Loucy (cell line): ENCODE measurements around the gene RSU1.

Source experiments
- EZH2phosphoT487 ChIP-seq: fragments of 200-600 bp; IDR thresholded peaks from 2 replicates; pipeline ENCODE4 v1.6.1; 2018; ENCODE audit warnings: antibody characterized with exemption, mild to moderate bottlenecking, moderate library complexity, borderline replicate concordance
- TF ChIP-seq, protein P1 (sequence below): fragments of 200-600 bp; sonication (generic); conservative IDR thresholded peaks from 2 replicates; pipeline ENCODE4 v1.5.1; 2014; ENCODE audit warnings: mild to moderate bottlenecking, antibody characterized with exemption, low read length

GRCh38 chr10:16794005-16794404, 23.2 kb downstream of the RSU1 start:
- TF ChIP-seq, protein P1, sequence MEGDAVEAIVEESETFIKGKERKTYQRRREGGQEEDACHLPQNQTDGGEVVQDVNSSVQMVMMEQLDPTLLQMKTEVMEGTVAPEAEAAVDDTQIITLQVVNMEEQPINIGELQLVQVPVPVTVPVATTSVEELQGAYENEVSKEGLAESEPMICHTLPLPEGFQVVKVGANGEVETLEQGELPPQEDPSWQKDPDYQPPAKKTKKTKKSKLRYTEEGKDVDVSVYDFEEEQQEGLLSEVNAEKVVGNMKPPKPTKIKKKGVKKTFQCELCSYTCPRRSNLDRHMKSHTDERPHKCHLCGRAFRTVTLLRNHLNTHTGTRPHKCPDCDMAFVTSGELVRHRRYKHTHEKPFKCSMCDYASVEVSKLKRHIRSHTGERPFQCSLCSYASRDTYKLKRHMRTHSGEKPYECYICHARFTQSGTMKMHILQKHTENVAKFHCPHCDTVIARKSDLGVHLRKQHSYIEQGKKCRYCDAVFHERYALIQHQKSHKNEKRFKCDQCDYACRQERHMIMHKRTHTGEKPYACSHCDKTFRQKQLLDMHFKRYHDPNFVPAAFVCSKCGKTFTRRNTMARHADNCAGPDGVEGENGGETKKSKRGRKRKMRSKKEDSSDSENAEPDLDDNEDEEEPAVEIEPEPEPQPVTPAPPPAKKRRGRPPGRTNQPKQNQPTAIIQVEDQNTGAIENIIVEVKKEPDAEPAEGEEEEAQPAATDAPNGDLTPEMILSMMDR, result no peak
- TF ChIP-seq EZH2phosphoT487, result no peak
